HG03558 (cell line): ENCODE measurements around the gene SLC22A8.
"Not testable (repeated sequence)": the region's sequence is repeated elsewhere in the genome, so short reads cannot be mapped to it uniquely, and the experiment has no call there.

Source experiments
- ATAC-seq: cut with Tn5 transposase; IDR thresholded peaks from one replicate; pipeline ENCODE4 v1.9.1; 2021; ENCODE audit warnings: moderate number of reproducible peaks; ENCODE audit not compliant: unreplicated experiment; ENCODE audit errors: extremely low read depth

Gene SLC22A8

DNA sequence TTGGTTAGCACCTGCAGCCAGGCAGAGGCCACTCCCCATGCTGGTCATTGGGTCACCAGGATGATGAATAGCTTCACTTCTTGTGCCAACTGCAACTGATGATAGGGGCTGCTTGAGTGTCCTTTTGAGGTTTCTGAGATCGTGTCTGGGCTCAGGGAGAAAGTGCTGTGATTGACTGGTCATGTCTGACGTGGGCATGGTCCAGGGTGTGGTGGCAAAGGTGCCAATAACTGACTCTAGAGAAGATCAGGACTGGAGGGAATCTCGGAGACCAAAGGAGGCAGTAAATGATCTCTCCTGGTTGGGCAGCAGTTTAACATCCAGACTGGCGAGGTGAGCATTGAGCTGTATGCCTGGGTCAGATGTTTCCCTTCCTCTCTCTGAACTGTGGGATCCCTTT lies 20.9 kb downstream of the SLC22A8 start:
- no peak for ATAC-seq

- no peak for ATAC-seq
Measured at GRCh38 chr11:62988276-62988675, 27.4 kb downstream of the SLC22A8 start.

DNA sequence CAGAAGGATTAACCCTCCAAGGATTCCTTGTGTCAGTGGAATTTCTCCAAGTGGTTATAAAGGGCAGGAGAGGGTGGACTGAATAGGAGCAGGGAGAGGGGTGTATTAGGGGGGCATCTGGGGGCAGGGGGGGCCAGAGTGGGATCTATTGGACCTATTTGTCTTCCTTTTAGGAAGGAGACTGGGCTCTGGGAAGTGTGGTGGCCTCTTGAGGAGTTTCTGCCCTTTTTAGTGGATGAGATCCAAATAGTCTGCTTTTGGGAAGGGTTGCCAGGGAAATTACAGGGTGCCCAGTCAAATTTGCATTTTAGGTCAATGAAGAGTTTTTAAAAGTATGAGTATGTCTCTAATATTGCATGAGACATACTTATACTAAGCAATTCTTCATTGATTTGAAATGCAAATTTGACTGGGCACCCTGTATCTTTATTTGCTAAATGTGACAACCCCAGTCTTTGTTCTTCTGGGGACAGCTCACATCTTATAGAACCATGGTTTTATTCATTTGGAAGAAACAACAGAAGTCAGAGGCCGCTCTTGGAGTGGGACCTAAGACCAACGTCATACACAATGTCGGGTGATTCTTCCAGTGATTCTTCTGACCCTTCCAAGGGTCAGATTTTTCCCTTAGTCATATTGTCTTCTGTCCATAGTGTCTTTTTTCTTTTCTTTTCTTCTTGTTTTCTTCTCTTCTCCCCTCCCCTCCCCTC lies 30.4 kb downstream of the SLC22A8 start:
- no peak for ATAC-seq

- ATAC-seq: no peak
Measured at GRCh38 chr11:62984451-62984991, 31.1 kb downstream of the SLC22A8 start, which contains the start of gene SLC22A6. Gene SLC22A6 (minus strand): TSS chr11:62984967. CDS start chr11:62984690, 277 bp downstream.

- no peak for ATAC-seq
Measured at GRCh38 chr11:62983536-62984199, 32.0 kb downstream of the SLC22A8 start.

DNA sequence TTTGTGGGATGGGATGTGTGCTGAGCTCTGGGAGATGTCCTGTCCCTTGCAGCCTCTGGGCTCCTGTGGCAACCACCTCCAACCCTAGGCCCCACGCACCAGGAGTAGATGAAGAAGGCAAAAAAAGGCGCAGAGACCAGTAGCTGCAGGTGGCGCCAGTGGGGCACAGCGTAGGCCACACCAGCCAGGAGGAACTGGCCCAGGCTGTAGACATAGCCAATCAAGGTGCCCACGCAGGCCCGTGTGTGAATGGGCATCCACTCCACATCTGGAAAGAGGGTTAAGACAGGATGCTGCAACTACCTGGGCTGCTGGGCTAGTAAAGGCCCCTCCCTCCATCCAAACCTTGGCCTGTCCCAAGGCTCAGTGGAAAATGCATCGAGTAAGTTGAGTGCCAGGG lies 33.9 kb downstream of the SLC22A8 start:
- no peak for ATAC-seq

- ATAC-seq: no peak
Measured at GRCh38 chr11:62980133-62980760, 35.4 kb downstream of the SLC22A8 start.

DNA sequence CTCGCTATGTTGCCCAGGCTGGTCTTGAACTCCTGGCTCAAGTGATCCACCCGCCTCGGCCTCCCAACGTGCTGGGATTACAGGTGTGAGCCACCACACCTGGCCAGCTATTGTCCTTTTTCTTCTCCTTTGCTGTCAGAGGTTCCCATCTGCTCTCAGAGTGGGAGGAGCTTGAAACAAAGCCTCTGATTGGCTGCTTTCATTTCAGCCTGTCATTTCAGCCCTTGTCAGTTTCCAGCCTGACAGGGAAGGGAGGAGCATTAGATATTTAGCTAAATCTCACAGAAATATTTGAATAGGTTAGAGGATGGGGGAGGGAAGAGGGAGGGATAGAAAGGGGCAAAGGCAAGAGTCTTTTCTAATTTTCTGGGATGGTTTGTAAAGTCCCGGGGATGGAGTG lies 39.5 kb downstream of the SLC22A8 start:
- no peak for ATAC-seq

DNA sequence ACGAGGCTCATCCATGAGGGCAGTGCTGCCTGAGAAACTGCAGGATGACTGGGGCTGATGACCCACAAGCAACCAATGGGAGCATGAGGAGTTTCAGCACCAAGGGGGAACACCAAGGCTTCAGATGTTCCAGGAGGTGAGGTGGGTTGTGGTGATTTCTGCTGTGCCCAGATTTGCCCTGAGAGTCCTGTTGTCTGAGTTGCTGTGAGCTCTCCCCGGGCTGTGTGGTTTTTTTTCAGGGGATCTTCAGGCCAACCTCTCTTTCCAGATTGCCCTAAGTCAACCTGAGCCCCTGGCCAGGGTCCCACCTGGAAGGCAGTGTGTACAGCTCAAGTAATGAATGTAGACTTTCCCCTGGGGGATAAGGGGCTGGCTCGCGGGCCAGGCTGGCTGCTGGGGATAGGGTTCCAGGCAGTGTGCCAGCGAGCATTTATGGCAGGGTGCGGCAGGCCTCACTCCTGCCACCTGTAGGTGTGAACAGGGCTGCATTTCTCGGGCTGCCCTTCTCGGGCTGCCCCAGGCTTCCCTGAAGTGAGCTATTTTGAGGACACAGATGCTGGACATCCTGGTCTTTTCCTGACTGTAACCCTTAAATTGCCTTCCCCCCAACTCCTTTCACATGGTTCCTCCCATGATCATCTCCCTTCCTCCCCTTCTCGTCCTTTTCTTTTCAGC lies 40.7 kb downstream of the SLC22A8 start:
- ATAC-seq: no peak

DNA sequence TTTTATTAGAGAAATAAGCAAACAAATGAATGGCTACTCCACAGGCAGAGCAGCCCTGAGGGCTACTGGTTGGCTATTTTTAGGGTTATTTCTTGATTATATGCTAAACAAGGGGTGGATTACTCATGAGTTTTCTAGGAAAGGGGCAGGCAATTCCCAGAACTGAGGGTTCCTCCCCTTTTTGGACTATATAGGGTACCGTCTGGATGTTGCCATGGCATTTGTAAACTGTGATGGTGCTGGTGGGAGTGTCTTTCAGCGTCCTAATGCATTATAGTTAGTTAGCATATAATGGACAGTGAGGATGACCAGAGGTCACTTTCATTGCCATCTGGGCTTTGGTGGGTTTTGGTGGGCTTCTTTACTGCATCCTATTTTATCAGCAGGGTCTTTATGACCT lies 50.1 kb downstream of the SLC22A8 start:
- ATAC-seq: no peak

- ATAC-seq: no peak
Measured at GRCh38 chr11:62962391-62962790, 53.2 kb downstream of the SLC22A8 start.

DNA sequence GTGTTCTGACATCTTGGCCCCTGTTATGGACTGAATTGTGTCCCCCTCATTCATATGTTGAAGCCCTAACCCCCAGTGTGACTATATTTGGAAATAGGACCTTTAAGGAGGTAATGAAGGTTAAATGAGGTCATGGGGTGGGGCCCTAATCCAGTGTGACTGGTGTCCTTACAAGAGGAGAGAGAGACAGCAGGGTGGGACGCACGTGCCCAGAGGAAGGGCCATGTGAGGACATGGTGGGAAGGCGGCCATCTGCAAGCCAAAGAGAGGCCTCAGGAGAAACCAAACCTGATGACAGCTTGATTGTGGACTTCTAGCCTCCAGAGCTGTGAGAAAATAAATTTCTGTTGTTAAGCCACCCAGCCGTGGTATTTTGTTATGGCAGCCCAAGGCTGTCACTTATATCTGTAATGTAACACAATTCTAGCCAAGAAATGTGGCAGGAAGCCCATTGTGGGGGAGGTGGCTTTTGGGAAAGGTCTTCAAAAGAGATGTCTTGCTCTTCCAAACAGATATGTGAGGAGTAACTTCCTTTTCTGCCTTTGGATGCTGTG lies 54.5 kb downstream of the SLC22A8 start:
- ATAC-seq: no peak

DNA sequence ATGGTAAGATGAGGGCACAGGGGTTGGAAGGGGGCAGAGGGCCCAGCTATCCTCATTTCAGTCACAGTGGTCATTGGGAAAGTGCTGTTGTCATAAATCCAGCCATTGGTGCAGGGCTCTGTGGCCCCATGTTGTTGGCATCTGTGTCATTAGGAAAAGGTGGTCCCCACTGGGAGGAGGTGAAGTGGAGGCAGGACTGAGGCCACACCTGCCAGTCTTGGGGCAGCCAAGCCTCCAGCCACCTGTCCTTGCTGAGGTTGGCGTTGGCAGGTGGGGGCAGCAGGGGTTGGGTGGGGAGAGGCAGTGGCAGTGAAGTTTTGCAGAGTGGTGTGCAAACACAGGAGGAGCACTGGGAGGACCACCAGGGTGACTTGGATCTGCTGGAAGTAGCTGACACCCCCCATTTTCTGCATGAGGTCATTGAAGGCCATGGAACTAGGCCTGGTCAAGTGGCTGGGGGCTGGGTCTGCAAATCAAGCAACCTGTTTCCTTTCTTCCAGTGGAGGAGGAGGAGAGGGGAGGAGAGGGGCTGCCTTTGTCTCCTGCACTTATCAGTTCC lies 56.1 kb downstream of the SLC22A8 start:
- no peak for ATAC-seq

- no peak for ATAC-seq
Measured at GRCh38 chr11:62958547-62959421, 56.9 kb downstream of the SLC22A8 start.

DNA sequence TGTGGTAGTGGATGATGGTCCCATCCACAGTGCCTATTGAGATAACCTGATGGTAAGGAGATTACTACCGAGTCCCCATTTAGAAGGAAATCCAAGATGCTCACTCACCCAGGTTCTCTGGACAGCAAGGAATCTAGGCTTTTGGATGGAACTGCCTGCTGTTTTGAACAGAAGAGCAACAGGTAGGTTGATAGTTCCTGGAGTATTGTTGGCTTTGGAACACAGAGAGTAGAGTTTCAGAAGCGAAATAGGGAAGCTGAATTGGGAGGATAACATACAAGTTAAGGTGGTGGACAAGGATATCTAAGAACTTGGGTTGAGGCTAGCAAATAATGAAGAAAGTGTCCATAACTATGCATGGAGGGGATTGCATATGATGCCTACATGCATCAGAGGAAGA lies 58.5 kb downstream of the SLC22A8 start:
- ATAC-seq: no peak

DNA sequence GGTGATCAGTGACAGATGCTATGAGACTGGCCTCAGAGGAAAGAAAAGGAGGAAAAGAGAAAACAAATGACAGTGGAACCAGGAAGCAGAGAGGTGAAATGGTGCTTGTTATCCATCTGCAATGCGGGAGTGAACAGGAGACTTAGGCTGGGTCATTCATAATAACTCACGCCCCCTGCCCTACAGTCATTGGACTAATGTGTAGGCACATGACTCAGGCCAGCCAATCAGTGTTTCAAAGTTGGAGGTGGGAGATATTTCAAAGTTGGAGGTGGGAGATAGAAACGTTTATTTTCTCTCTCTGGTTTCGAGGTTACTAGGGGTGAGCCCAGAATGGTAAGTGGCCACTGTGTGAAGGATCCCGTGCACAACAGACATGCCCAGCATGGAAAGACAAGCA lies 61.2 kb downstream of the SLC22A8 start:
- no peak for ATAC-seq

DNA sequence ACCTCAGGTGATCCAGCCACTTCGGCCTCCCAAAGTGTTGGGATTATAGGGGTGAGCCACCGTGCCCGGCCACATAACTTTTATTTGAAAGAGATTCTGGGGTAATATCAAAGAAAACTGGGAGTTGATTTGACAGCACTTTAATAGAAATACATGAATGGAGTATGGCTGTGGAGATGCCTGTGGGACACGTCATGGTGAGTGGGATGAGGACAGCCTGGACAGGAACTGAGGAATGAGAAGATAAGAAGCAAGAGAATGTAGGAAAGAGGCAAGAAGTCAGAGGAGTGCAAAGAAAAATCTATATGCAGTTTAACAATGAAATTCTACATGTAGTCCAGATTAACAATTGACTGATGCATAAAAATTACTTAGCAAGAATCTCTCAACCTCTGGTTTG lies 61.8 kb downstream of the SLC22A8 start:
- no peak for ATAC-seq

- ATAC-seq: no peak
Measured at GRCh38 chr11:62948765-62949320, 66.8 kb downstream of the SLC22A8 start.

DNA sequence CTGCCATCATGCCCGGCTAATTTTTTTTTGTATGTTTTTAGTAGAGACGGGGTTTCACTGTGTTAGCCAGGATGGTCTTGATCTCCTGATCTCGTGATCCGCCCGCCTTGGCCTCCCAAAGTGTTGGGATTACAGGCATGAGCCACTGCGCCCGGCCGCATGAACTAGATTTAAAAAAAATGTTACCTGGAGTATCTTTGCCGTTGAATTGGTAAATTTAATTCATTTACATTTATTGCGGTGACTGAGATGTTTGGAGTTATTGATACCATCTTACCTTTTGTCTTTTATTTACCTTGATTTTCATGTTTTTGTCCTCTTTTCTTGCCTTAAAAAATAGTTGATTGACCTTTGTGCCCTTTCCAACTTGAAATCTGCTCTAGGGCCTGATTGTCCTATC lies 70.1 kb downstream of the SLC22A8 start:
- ATAC-seq: not testable (repeated sequence)
